Mesothelial cell of epicardium (in vitro differentiated cells): ENCODE data around the gene RFLNA. TPM values are rescaled to one million over a fixed set of nuclear protein-coding genes. Genes with fewer than 3 reads are reported as not detected.

Experiments used
- DNase-seq, 2 experiments: peaks; one replicate each; pipeline ENCODE4 v3.0.0; 2021; ENCODE audit warnings: low spot score in 2 of 2; ENCODE audit not compliant: unreplicated experiment in 2 of 2
- H3K27ac Mint-ChIP-seq: 2 replicates; pipeline ENCODE4 v1.8.0; 2021; ENCODE audit warnings: mixed read lengths
- H3K27me3 Mint-ChIP-seq: 2 replicates; pipeline ENCODE4 v1.8.0; 2021; ENCODE audit warnings: low read depth, mixed read lengths
- H3K36me3 Mint-ChIP-seq: 2 replicates; pipeline ENCODE4 v1.8.0; 2021; ENCODE audit warnings: mixed read lengths
- H3K4me1 Mint-ChIP-seq: 2 replicates; pipeline ENCODE4 v1.8.0; 2021; ENCODE audit warnings: mixed read lengths
- H3K4me3 Mint-ChIP-seq: 2 replicates; pipeline ENCODE4 v1.8.0; 2021; ENCODE audit warnings: mild to moderate bottlenecking, moderate library complexity, mixed read lengths
- H3K9me3 Mint-ChIP-seq: 2 replicates; pipeline ENCODE4 v1.8.0; 2021; ENCODE audit warnings: mixed read lengths
- CTCF ChIP-seq: fragments of 200-600 bp; sonication (generic); IDR thresholded peaks from one replicate; pipeline ENCODE4 v1.5.0; 2021; ENCODE audit warnings: antibody characterized with exemption; ENCODE audit not compliant: unreplicated experiment
- total RNA-seq: library from RNA; stranded (reverse); gene quantifications from 3 replicates; pipeline ENCODE4 v1.2.1, GENCODE V29; 2021

Gene RFLNA
- total RNA-seq, 1 donor from 2014 or later: 41.0 TPM

- H3K4me3 Mint-ChIP-seq: no peak overlapping the region
- peaks cover 4% of the 10 kb centered on the region for H3K9me3 Mint-ChIP-seq
- peaks cover 9% of the 10 kb centered on the region for H3K36me3 Mint-ChIP-seq
Observed at GRCh38 chr12:124267205-124267778, 27.6 kb upstream of the RFLNA start.

GRCh38 chr12:124270671-124271070 is 24.2 kb upstream of the RFLNA start:
- H3K27ac Mint-ChIP-seq: no peak overlapping the region
- peaks cover 4% of the 10 kb centered on the region for H3K9me3 Mint-ChIP-seq
- peaks cover 9% of the 10 kb centered on the region for H3K36me3 Mint-ChIP-seq
- no peak overlapping the region for H3K4me3 Mint-ChIP-seq
- TF ChIP-seq CTCF: no peak
- no peaks in the 10 kb centered on the region for H3K4me1 Mint-ChIP-seq
- DNase-seq: no peak
- no peaks in the 10 kb centered on the region for H3K27me3 Mint-ChIP-seq

More at GRCh38 chr12:124267205-124267778, 27.6 kb upstream of the RFLNA start:
- Mint-ChIP-seq H3K27me3 (no peaks in the 10 kb centered on the region), H3K27ac (no peak overlapping the region), H3K4me1 (no peaks in the 10 kb centered on the region)
- no peak for DNase-seq
- TF ChIP-seq CTCF: no peak

GRCh38 chr12:124273630-124274029 is 21.3 kb upstream of the RFLNA start:
- no peak for TF ChIP-seq CTCF
- Mint-ChIP-seq H3K27ac (no peak overlapping the region), H3K4me1 (peaks cover 12% of the 10 kb centered on the region), H3K27me3 (no peaks in the 10 kb centered on the region), H3K9me3 (peaks cover under 1% of the 10 kb centered on the region), H3K4me3 (no peak overlapping the region), H3K36me3 (peaks cover 5% of the 10 kb centered on the region)
- no peak for DNase-seq

- no peaks in the 10 kb centered on the region for H3K36me3 Mint-ChIP-seq
- TF ChIP-seq CTCF: no peak
- no peak for DNase-seq
- H3K4me1 Mint-ChIP-seq: peaks cover 23% of the 10 kb centered on the region
- no peaks in the 10 kb centered on the region for H3K27me3 Mint-ChIP-seq
- H3K9me3 Mint-ChIP-seq: peaks cover 4% of the 10 kb centered on the region
- H3K4me3 Mint-ChIP-seq: no peak overlapping the region
- no peak overlapping the region for H3K27ac Mint-ChIP-seq
Observed at GRCh38 chr12:124276337-124276736, 18.6 kb upstream of the RFLNA start.

- peaks cover 7% of the 10 kb centered on the region for H3K9me3 Mint-ChIP-seq
- no peaks in the 10 kb centered on the region for H3K27me3 Mint-ChIP-seq
- peaks cover 23% of the 10 kb centered on the region for H3K4me1 Mint-ChIP-seq
- H3K36me3 Mint-ChIP-seq: no peaks in the 10 kb centered on the region
- no peak overlapping the region for H3K4me3 Mint-ChIP-seq
- TF ChIP-seq CTCF: no peak
- DNase-seq: no peak
- no peak overlapping the region for H3K27ac Mint-ChIP-seq
Observed at GRCh38 chr12:124277394-124278241, 17.3 kb upstream of the RFLNA start.
